ENCODE results near the gene TMTC1. TPM values are rescaled to one million over a fixed set of nuclear protein-coding genes. Genes with fewer than 3 reads are reported as not detected.
"Not testable (repeated sequence)": the region's sequence is repeated elsewhere in the genome, so short reads cannot be mapped to it uniquely, and the experiment has no call there.

TMTC1 gene
- polyA plus RNA-seq, 4 donors, result 26.7 to 31.3 (median 28.7) TPM

- no peak for DNase-seq (ENCODE audit: low read depth in 4 of 4, low spot score in 2 of 4)
These were observed 102.4 kb downstream of the TMTC1 start for GRCh38 chr12:29681370-29681769.

- DNase-seq (ENCODE audit: low read depth in 4 of 4, low spot score in 2 of 4), result no peak
These were observed 107.1 kb downstream of the TMTC1 start for GRCh38 chr12:29676676-29677075.

GRCh38 chr12:29674463-29674862 is 109.3 kb downstream of the TMTC1 start:
- no peak for DNase-seq (ENCODE audit: low read depth in 4 of 4, low spot score in 2 of 4)

- no peak for DNase-seq (ENCODE audit: low read depth in 4 of 4, low spot score in 2 of 4)
These were observed 110.4 kb downstream of the TMTC1 start for GRCh38 chr12:29673346-29673745.

- DNase-seq (ENCODE audit: low read depth in 4 of 4, low spot score in 2 of 4), result no peak
These were observed 111.2 kb downstream of the TMTC1 start for GRCh38 chr12:29672580-29672979.

- no peak for DNase-seq (ENCODE audit: low read depth in 4 of 4, low spot score in 2 of 4)
These were observed 112.0 kb downstream of the TMTC1 start for GRCh38 chr12:29671742-29672141.

GRCh38 chr12:29667011-29667410 is 116.7 kb downstream of the TMTC1 start:
- DNase-seq (ENCODE audit: low read depth in 4 of 4, low spot score in 2 of 4), result no peak

GRCh38 chr12:29665107-29665506 is 118.6 kb downstream of the TMTC1 start:
- no peak for DNase-seq (ENCODE audit: low read depth in 4 of 4, low spot score in 2 of 4)

GRCh38 chr12:29662734-29663323 is 120.9 kb downstream of the TMTC1 start:
- no peak for DNase-seq (ENCODE audit: low read depth in 4 of 4, low spot score in 2 of 4)

- no peak for DNase-seq (ENCODE audit: low read depth in 4 of 4, low spot score in 2 of 4)
These were observed 122.9 kb downstream of the TMTC1 start for GRCh38 chr12:29660847-29661246.

- DNase-seq (ENCODE audit: low read depth in 4 of 4, low spot score in 2 of 4), result no peak
These were observed 126.8 kb downstream of the TMTC1 start for GRCh38 chr12:29656762-29657538.

- no peak for DNase-seq (ENCODE audit: low read depth in 4 of 4, low spot score in 2 of 4)
These were observed 127.9 kb downstream of the TMTC1 start for GRCh38 chr12:29655861-29656260.

GRCh38 chr12:29653286-29653685 is 130.5 kb downstream of the TMTC1 start:
- DNase-seq (ENCODE audit: low read depth in 4 of 4, low spot score in 2 of 4), result no peak

- no peak for DNase-seq (ENCODE audit: low read depth in 4 of 4, low spot score in 2 of 4)
These were observed 133.4 kb downstream of the TMTC1 start for GRCh38 chr12:29650371-29650770.

GRCh38 chr12:29649722-29650121 is 134.0 kb downstream of the TMTC1 start:
- DNase-seq (ENCODE audit: low read depth in 4 of 4, low spot score in 2 of 4), result no peak

GRCh38 chr12:29644536-29645162 is 139.1 kb downstream of the TMTC1 start:
- DNase-seq (ENCODE audit: low read depth in 4 of 4, low spot score in 2 of 4), result no peak

- DNase-seq (ENCODE audit: low read depth in 4 of 4, low spot score in 2 of 4), result no peak
These were observed 143.0 kb downstream of the TMTC1 start for GRCh38 chr12:29640589-29641345.

GRCh38 chr12:29639893-29640495 is 143.7 kb downstream of the TMTC1 start:
- DNase-seq (ENCODE audit: low read depth in 4 of 4, low spot score in 2 of 4), result no peak

- no peak for DNase-seq (ENCODE audit: low read depth in 4 of 4, low spot score in 2 of 4)
These were observed 145.2 kb downstream of the TMTC1 start for GRCh38 chr12:29638528-29638927.

GRCh38 chr12:29634057-29634456 is 149.7 kb downstream of the TMTC1 start:
- no peak for DNase-seq (ENCODE audit: low read depth in 4 of 4, low spot score in 2 of 4)

- not testable (repeated sequence) for DNase-seq (ENCODE audit: low read depth in 4 of 4, low spot score in 2 of 4)
These were observed 153.6 kb downstream of the TMTC1 start for GRCh38 chr12:29630164-29630563.

Data from left renal cortex interstitium (tissue), 4 donors.